ENCODE results near the gene SLC26A1.

DNA sequence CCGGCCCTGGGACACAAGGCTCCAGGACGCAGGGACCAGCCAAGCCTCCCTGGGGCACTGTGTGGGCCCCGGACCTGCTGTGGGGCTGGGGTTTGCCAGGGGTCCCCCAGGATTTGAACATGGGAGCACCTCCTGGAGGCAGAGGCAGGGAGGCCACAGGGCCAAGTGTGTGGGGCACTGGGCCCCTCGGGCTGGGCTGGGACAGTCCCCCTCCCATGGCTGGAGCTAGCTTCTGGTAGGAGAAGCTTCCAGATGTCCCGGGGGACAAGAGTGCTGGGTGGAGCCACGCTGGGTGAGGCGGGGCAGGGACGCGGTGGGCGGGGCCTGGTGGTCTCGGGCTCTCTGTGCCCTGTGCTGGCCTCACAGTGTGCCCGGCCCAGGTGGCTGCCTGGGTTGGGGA lies 36.8 kb upstream of the SLC26A1 start:
- TF ChIP-seq, protein P1, sequence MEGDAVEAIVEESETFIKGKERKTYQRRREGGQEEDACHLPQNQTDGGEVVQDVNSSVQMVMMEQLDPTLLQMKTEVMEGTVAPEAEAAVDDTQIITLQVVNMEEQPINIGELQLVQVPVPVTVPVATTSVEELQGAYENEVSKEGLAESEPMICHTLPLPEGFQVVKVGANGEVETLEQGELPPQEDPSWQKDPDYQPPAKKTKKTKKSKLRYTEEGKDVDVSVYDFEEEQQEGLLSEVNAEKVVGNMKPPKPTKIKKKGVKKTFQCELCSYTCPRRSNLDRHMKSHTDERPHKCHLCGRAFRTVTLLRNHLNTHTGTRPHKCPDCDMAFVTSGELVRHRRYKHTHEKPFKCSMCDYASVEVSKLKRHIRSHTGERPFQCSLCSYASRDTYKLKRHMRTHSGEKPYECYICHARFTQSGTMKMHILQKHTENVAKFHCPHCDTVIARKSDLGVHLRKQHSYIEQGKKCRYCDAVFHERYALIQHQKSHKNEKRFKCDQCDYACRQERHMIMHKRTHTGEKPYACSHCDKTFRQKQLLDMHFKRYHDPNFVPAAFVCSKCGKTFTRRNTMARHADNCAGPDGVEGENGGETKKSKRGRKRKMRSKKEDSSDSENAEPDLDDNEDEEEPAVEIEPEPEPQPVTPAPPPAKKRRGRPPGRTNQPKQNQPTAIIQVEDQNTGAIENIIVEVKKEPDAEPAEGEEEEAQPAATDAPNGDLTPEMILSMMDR (IDR thresholded peaks at IDR 0.05) = no peak
- TF ChIP-seq POLR2A (IDR thresholded peaks at IDR 0.05) = no peak
